ENCODE measurements around the gene STAT3.

STAT3 gene

DNA sequence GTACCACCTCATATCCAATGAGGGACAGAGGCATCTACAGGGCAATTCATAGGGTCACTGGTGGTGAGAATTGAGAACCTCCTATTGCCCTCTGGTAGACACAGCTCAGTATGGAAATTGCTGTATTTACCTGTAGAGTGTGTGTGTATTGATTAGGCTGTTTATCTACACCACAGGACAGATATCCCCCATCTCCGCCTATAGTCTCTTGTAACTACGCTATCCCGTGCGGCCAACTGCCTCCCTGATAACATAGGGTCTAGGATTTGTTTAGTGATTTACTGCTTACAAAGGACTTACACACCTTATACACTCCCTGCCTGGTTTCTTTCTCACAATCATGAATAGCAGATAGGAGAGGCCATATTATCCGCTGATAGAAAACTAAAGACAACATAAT is 1.7 kb upstream of the STAT3 start:
- Histone ChIP-seq H3K9me3 (ENCODE audit: insufficient read depth, low read length) (no peaks in the 10 kb centered on the region), H3K27me3 (ENCODE audit: insufficient read depth, insufficient read length) (no peaks in the 10 kb centered on the region), H3K36me3 (ENCODE audit: insufficient read depth, insufficient read length, low read length) (no peaks in the 10 kb centered on the region), H3K4me3 (ENCODE audit: insufficient read length, low read depth) (no peak overlapping the region), H3K9ac (ENCODE audit: insufficient read length, low read depth) (no peak overlapping the region), H3K4me1 (ENCODE audit: insufficient read depth, insufficient read length) (no peaks in the 10 kb centered on the region)
- DNase-seq (ENCODE audit: low read depth, low spot score) = no peak
- no peak for TF ChIP-seq ZNF274 (IDR thresholded peaks at IDR 0.05; ENCODE audit: low read depth, low read length)
- TF ChIP-seq YY1 (IDR thresholded peaks at IDR 0.05; ENCODE audit: insufficient read depth, insufficient read length) = no peak
- no peak for TF ChIP-seq SUZ12 (IDR thresholded peaks at IDR 0.05; ENCODE audit: extremely low read depth, insufficient read depth, insufficient read length)

DNA sequence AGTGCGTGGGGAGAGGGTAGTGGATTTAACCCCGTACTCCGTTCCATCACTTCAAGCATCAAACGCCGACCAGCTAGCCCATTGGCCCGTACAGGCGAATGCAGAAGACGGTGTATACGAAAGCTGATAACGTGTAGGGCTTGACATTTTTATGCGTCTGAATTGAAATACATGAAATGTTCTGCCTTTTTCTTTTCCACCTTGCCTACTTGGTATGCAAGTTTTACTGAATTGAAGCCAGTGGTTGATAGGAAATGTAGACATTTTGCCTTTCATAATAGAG is 834 bp upstream of the STAT3 start:
- Histone ChIP-seq H3K9me3 (ENCODE audit: insufficient read depth, low read length) (no peaks in the 10 kb centered on the region), H3K4me3 (ENCODE audit: insufficient read length, low read depth) (no peak overlapping the region), H3K9ac (ENCODE audit: insufficient read length, low read depth) (peak overlapping the region; percentile 57), H3K4me1 (ENCODE audit: insufficient read depth, insufficient read length) (no peaks in the 10 kb centered on the region), H3K36me3 (ENCODE audit: insufficient read depth, insufficient read length, low read length) (no peaks in the 10 kb centered on the region), H3K27me3 (ENCODE audit: insufficient read depth, insufficient read length) (no peaks in the 10 kb centered on the region)
- TF ChIP-seq SUZ12 (IDR thresholded peaks at IDR 0.05; ENCODE audit: extremely low read depth, insufficient read depth, insufficient read length) (no peak), ZNF274 (IDR thresholded peaks at IDR 0.05; ENCODE audit: low read depth, low read length) (no peak), YY1 (IDR thresholded peaks at IDR 0.05; ENCODE audit: insufficient read depth, insufficient read length) (no peak)
- no peak for DNase-seq (ENCODE audit: low read depth, low spot score)

DNA sequence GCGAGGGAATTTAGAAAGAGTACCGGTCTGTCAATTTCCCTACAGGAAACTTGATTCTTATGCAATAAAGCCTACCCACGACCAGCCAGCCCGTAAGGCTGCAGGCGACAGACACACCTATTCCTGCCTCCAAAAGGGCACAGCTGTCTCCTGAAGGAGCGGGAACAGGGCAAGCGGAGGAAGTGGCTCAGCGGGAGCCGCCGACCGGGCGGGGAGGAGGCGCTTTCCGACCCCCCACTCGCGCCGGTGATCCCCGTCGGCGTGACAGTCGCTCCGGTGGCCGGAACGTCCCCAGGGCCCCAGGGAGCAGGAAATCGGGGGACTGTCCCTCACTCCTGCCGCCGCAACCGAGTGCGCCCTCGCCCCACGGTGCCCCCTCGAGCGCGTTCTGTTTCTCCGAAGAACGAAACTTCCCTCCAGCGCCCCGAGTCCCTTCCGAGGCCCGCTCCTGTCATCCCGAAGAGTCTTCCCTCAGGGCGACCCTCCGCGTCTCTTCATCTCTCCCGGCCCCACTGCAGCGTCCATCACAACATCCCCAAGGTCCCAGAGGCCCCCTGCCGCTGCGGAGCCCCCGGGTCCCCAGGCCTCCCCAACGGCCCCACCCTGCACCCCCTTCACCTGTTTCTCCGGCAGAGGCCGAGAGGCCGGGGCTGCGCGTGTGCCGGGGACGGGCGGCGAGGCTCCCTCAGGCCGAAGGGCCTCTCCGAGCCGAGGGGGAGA is 421 bp downstream of the STAT3 start:
- Histone ChIP-seq H3K27me3 (ENCODE audit: insufficient read depth, insufficient read length) (no peaks in the 10 kb centered on the region), H3K9ac (ENCODE audit: insufficient read length, low read depth) (peak overlapping the region; percentile 81), H3K36me3 (ENCODE audit: insufficient read depth, insufficient read length, low read length) (no peaks in the 10 kb centered on the region), H3K9me3 (ENCODE audit: insufficient read depth, low read length) (no peaks in the 10 kb centered on the region), H3K4me1 (ENCODE audit: insufficient read depth, insufficient read length) (no peaks in the 10 kb centered on the region), H3K4me3 (ENCODE audit: insufficient read length, low read depth) (peak overlapping the region; percentile 82)
- DNase-seq (ENCODE audit: low read depth, low spot score) = no peak
- TF ChIP-seq SUZ12 (IDR thresholded peaks at IDR 0.05; ENCODE audit: extremely low read depth, insufficient read depth, insufficient read length) (no peak), YY1 (IDR thresholded peaks at IDR 0.05; ENCODE audit: insufficient read depth, insufficient read length) (no peak), ZNF274 (IDR thresholded peaks at IDR 0.05; ENCODE audit: low read depth, low read length) (no peak)

DNA sequence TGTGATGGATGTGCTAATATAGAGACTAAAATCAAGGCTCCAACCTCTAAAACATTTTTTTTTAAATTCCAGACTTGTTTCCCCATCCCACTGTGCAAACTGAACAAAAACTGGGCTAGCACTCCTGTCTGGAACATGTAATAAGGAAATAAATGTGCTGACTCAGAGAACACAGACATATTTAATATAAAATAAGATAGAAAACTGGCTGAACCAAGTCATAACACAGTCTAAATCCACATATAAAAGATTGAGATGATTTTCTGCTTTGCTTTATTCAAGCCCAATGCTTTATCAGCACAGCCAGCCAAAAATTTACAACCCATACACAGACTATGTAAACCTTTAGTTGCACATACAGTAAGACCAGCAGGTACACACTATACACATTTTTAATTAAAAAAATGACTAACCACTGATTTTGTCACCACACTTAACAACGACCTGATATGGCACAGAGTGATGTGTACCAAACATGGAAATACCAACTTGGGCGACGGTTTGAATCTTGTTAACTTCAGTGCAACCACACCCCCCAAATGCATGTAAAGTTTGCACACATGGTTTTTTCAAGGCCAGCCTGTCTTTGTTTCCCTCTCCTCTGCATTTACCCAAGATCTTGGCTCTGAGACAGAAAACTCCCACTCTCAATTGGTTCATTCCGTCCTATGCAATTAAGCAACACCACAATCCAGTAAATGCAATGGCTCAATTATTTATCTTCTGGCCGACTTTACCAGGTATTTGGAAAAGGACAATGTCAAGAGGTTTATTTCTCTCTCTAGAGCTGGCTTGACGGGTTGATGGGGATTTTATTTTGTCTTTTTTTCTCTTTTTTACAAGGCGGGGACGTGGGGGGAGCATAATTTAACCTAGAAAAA is 1.2 kb downstream of the STAT3 start:
- Histone ChIP-seq H3K9ac (ENCODE audit: insufficient read length, low read depth) (peak overlapping the region; percentile 81), H3K36me3 (ENCODE audit: insufficient read depth, insufficient read length, low read length) (no peaks in the 10 kb centered on the region), H3K4me3 (ENCODE audit: insufficient read length, low read depth) (peak overlapping the region; percentile 82), H3K4me1 (ENCODE audit: insufficient read depth, insufficient read length) (no peaks in the 10 kb centered on the region), H3K27me3 (ENCODE audit: insufficient read depth, insufficient read length) (no peaks in the 10 kb centered on the region), H3K9me3 (ENCODE audit: insufficient read depth, low read length) (no peaks in the 10 kb centered on the region)
- DNase-seq (ENCODE audit: low read depth, low spot score) = no peak
- no peak for TF ChIP-seq SUZ12 (IDR thresholded peaks at IDR 0.05; ENCODE audit: extremely low read depth, insufficient read depth, insufficient read length)
- TF ChIP-seq YY1 (IDR thresholded peaks at IDR 0.05; ENCODE audit: insufficient read depth, insufficient read length) = no peak
- TF ChIP-seq ZNF274 (IDR thresholded peaks at IDR 0.05; ENCODE audit: low read depth, low read length) = no peak

DNA sequence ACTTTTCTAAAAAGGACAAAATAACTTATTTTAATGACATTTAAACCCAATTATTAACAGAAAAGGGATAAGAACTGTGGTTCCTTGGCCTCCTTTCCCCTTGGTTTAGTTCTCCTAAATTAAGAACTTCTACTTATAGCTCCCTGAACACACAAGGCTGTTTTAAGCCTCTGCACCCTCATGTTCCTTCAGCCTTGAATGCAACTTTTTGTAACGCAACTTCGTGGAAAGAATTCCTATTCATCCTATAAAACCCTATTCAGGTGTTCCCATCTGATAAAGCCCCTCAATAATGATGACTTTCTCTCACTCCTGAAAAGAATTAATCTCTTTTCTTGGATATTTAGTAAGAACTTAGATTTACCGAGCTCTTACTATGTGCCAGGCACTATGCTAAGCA is 6.3 kb downstream of the STAT3 start:
- Histone ChIP-seq H3K9me3 (ENCODE audit: insufficient read depth, low read length) (no peaks in the 10 kb centered on the region), H3K36me3 (ENCODE audit: insufficient read depth, insufficient read length, low read length) (peaks cover 4% of the 10 kb centered on the region), H3K4me3 (ENCODE audit: insufficient read length, low read depth) (no peak overlapping the region), H3K4me1 (ENCODE audit: insufficient read depth, insufficient read length) (peaks cover 3% of the 10 kb centered on the region), H3K9ac (ENCODE audit: insufficient read length, low read depth) (no peak overlapping the region), H3K27me3 (ENCODE audit: insufficient read depth, insufficient read length) (no peaks in the 10 kb centered on the region)
- no peak for TF ChIP-seq YY1 (IDR thresholded peaks at IDR 0.05; ENCODE audit: insufficient read depth, insufficient read length)
- no peak for TF ChIP-seq ZNF274 (IDR thresholded peaks at IDR 0.05; ENCODE audit: low read depth, low read length)
- TF ChIP-seq SUZ12 (IDR thresholded peaks at IDR 0.05; ENCODE audit: extremely low read depth, insufficient read depth, insufficient read length) = no peak
- DNase-seq (ENCODE audit: low read depth, low spot score) = no peak

DNA sequence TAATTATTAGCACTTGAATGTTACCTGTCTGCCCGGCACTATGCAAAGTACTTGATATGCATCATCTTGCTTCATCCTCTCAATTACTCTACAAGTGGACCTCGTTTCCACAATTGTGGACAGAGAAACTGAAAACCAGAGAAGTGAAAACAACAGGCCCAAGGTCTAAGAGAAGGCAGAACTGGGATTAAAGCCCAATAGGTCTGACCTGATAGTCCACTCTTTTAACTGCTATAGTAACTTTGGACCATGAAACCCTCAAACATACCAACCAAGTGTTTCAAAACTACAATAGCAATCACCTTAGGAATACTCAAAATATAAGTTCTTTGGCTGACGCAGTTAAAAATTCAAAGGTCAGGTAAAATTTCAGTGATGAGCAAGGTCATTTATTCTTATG is 7.3 kb downstream of the STAT3 start:
- Histone ChIP-seq H3K27me3 (ENCODE audit: insufficient read depth, insufficient read length) (no peaks in the 10 kb centered on the region), H3K9ac (ENCODE audit: insufficient read length, low read depth) (no peak overlapping the region), H3K4me1 (ENCODE audit: insufficient read depth, insufficient read length) (peaks cover 3% of the 10 kb centered on the region), H3K36me3 (ENCODE audit: insufficient read depth, insufficient read length, low read length) (peaks cover 4% of the 10 kb centered on the region), H3K4me3 (ENCODE audit: insufficient read length, low read depth) (no peak overlapping the region), H3K9me3 (ENCODE audit: insufficient read depth, low read length) (no peaks in the 10 kb centered on the region)
- TF ChIP-seq YY1 (IDR thresholded peaks at IDR 0.05; ENCODE audit: insufficient read depth, insufficient read length) (no peak), SUZ12 (IDR thresholded peaks at IDR 0.05; ENCODE audit: extremely low read depth, insufficient read depth, insufficient read length) (no peak), ZNF274 (IDR thresholded peaks at IDR 0.05; ENCODE audit: low read depth, low read length) (no peak)
- DNase-seq (ENCODE audit: low read depth, low spot score) = no peak

DNA sequence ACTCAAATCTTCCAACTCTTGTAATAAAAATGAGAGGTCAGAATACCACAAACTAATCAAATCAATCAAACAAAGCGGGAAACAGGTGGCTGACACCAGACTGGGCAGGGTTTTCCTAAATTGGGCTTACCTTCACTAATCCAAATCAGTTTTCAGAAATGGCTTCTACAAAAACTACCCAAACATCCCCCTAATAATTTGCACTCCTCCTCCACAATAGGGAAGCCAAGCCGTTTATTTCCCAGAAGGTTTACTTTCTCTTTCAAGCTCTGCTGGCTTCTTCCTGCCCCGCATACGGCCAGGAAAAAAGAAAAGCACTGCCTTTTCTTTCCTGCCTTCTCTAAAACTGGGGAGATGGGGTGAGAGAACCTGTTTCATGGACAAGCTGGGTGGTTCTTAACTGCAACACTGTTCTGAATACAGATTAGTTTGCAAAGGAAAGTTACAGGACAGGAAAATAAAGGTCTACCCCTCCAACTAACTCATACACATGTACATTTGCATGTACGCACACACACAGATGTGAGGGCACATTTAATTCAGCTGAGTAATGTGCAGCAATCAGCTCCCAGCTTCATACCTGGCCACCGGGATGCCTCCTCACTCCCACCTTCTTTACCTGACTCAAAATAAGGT is 9.2 kb downstream of the STAT3 start:
- Histone ChIP-seq H3K9ac (ENCODE audit: insufficient read length, low read depth) (no peak overlapping the region), H3K4me1 (ENCODE audit: insufficient read depth, insufficient read length) (peaks cover 3% of the 10 kb centered on the region), H3K4me3 (ENCODE audit: insufficient read length, low read depth) (no peak overlapping the region), H3K9me3 (ENCODE audit: insufficient read depth, low read length) (no peaks in the 10 kb centered on the region), H3K27me3 (ENCODE audit: insufficient read depth, insufficient read length) (no peaks in the 10 kb centered on the region), H3K36me3 (ENCODE audit: insufficient read depth, insufficient read length, low read length) (peaks cover 4% of the 10 kb centered on the region)
- no peak for TF ChIP-seq ZNF274 (IDR thresholded peaks at IDR 0.05; ENCODE audit: low read depth, low read length)
- TF ChIP-seq SUZ12 (IDR thresholded peaks at IDR 0.05; ENCODE audit: extremely low read depth, insufficient read depth, insufficient read length) = no peak
- TF ChIP-seq YY1 (IDR thresholded peaks at IDR 0.05; ENCODE audit: insufficient read depth, insufficient read length) = no peak
- no peak for DNase-seq (ENCODE audit: low read depth, low spot score)

Measured in NT2/D1 (cell line).